Tibial nerve (tissue), 4 donors: ENCODE measurements around the gene ATP1B1. TPM values are rescaled to one million over a fixed set of nuclear protein-coding genes. Genes with fewer than 3 reads are reported as not detected.

Source experiments
- DNase-seq, 2 donors: peaks; one replicate each; pipeline ENCODE4 v3.0.0-alpha.2; 2019; ENCODE audit warnings: low spot score in 2 of 2
- H3K27ac ChIP-seq, 4 donors: fragments of 200-600 bp; sonication (generic) in 3 of 4; one replicate each; pipeline ENCODE4 v1.5.1; 2017 to 2019; ENCODE audit warnings: mild to moderate bottlenecking in 1 of 4
- H3K27me3 ChIP-seq, 2 donors: fragments of 200-600 bp; sonication (generic) in 1 of 2; one replicate each; pipeline versions ENCODE4 v1.5.1 to v1.6.0; 2017 to 2019
- H3K36me3 ChIP-seq, 3 donors: fragments of 200-600 bp; sonication (generic); one replicate each; pipeline ENCODE4 v1.5.1; 2018 to 2019
- H3K4me1 ChIP-seq, 4 donors: fragments of 200-600 bp; sonication (generic) in 3 of 4; one replicate each; pipeline ENCODE4 v1.5.1; 2017 to 2019
- H3K4me3 ChIP-seq, 4 donors: fragments of 200-600 bp; sonication (generic) in 3 of 4; one replicate each; pipeline ENCODE4 v1.5.1; 2017 to 2019; ENCODE audit warnings: mild to moderate bottlenecking in 1 of 4, moderate library complexity in 1 of 4
- H3K9me3 ChIP-seq, 4 donors: fragments of 200-600 bp; sonication (generic) in 3 of 4; one replicate each; pipeline ENCODE4 v1.5.1; 2017 to 2019
- CTCF ChIP-seq, 5 experiments: fragments of 200-600 bp in 3 of 5; fragments of 450-650 bp in 2 of 5; sonication (generic) in 3 of 5; IDR thresholded peaks; one replicate each; pipeline ENCODE4 v1.5.1; 2016 to 2019; ENCODE audit warnings: antibody characterized with exemption in 5 of 5, mild to moderate bottlenecking in 3 of 5, moderate library complexity in 2 of 5
- EP300 ChIP-seq, 2 donors: sonication (generic); formaldehyde crosslinking; IDR thresholded peaks; one replicate each; pipeline ENCODE4 v1.6.1; 2017; ENCODE audit warnings: antibody characterized with exemption in 2 of 2, mild to moderate bottlenecking in 1 of 2
- POLR2A ChIP-seq, 2 donors: fragments of 450-650 bp; IDR thresholded peaks; one replicate each; pipeline ENCODE4 v1.6.1; 2017; ENCODE audit warnings: antibody characterized with exemption in 2 of 2, mild to moderate bottlenecking in 2 of 2, moderate library complexity in 2 of 2
- WGBS, 2 donors: methylation state at CpG; one replicate each; pipeline ENCODE4 v1.1.5; 2018; 5-methylcytosine and 5-hydroxymethylcytosine counted together
- total RNA-seq, 4 donors: library from RNA; depleted of rRNA; stranded (reverse); fragments of >200 nt; gene quantifications; one replicate each; pipeline ENCODE4 v1.1.0, GENCODE V29; 2016

The ATP1B1 gene
- total RNA-seq, 4 donors from 2014 or later: 6.0 to 21.9 (median 12.2) TPM

DNA sequence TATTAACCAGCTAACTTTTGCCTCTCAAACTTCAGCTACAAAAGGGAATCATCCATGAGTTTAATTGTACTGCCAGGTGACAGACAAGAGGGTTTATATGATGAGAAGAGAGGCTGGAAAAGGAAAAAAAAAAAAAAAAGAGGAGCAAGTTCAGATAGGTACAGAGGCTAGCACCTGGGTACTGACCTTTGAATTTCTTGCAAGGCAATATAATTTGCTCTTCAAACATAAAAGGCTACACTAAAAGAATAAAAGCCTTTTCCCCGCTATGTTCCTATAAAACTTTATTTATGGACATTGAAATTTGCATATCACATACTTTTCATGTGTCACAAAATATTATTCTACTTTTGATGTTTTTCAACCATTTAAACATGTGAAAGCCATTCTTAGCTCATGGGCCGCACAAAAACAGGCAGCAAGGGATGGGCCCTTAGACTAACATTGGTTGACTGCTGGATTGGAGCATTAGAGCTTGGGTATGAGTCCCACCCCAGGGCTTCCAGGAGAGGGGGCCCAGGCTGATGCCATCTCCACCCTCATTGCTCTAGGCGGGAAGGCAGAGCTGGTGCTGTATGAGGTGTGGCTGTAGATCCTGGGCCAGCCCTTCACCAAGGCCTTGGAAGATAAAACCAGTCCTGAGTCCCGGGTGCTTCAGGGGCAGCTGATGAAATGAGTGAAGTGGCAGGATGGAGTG is 44.3 kb downstream of the ATP1B1 start:
- Histone ChIP-seq H3K9me3 (no peaks in the 10 kb centered on the region), H3K36me3 (no peaks in the 10 kb centered on the region), H3K27ac (no peak overlapping the region), H3K27me3 (no peaks in the 10 kb centered on the region), H3K4me3 (no peak overlapping the region), H3K4me1 (no peaks in the 10 kb centered on the region)
- no peak for DNase-seq
- no peak for TF ChIP-seq EP300 (IDR thresholded peaks at IDR 0.05)
- no peak for TF ChIP-seq POLR2A (IDR thresholded peaks at IDR 0.05)
- no peak for TF ChIP-seq CTCF (IDR thresholded peaks at IDR 0.05)
- 72 to 92% methylated on average over 4 of the region's 4 CpGs for WGBS, 2 donors

DNA sequence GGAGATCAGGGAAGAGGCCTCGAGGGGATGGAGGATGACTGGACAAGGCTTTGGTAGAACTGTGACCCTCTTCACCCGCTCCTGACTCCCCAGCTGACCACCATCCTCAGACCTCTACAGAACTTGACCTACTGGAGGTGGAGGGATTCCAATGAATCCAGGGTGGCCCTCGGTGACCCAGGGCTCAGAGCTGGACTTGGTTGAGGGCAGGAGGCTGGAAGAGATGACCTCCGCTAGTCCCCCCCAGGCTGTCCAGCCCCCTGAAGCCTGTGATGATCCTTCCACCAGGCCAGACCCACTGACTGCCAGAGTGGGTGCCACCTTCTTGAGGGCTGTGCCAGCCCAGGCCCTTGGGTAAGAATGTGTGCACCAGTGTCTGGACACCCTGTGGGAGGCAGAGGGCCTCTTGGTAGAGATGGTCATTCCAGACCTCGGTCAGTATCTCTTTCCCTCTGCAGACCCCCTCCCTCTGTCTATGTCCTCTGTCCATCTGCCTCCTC is 44.9 kb downstream of the ATP1B1 start:
- no peaks in the 10 kb centered on the region for H3K4me1 ChIP-seq
- WGBS, 2 donors: 91 to 95% methylated on average over 5 of the region's 5 CpGs
- no peaks in the 10 kb centered on the region for H3K27me3 ChIP-seq
- no peaks in the 10 kb centered on the region for H3K9me3 ChIP-seq
- H3K27ac ChIP-seq: no peak overlapping the region
- DNase-seq: no peak
- no peak for TF ChIP-seq CTCF (IDR thresholded peaks at IDR 0.05)
- no peak for TF ChIP-seq EP300 (IDR thresholded peaks at IDR 0.05)
- TF ChIP-seq POLR2A (IDR thresholded peaks at IDR 0.05): no peak
- no peak overlapping the region for H3K4me3 ChIP-seq
- no peaks in the 10 kb centered on the region for H3K36me3 ChIP-seq

- Histone ChIP-seq H3K27ac (no peak overlapping the region), H3K36me3 (peaks cover 0 to 6% (median 0%) of the 10 kb centered on the region in 3 donors), H3K9me3 (no peaks in the 10 kb centered on the region), H3K27me3 (no peaks in the 10 kb centered on the region), H3K4me1 (no peaks in the 10 kb centered on the region), H3K4me3 (no peak overlapping the region)
- no peak for TF ChIP-seq POLR2A (IDR thresholded peaks at IDR 0.05)
- no peak for TF ChIP-seq EP300 (IDR thresholded peaks at IDR 0.05)
- no peak for TF ChIP-seq CTCF (IDR thresholded peaks at IDR 0.05)
- no peak for DNase-seq
- 93 to 100% methylated on average over 1 of the region's 1 CpG for WGBS, 2 donors
These were observed 49.2 kb downstream of the ATP1B1 start for GRCh38 chr1:169155675-169156074.

DNA sequence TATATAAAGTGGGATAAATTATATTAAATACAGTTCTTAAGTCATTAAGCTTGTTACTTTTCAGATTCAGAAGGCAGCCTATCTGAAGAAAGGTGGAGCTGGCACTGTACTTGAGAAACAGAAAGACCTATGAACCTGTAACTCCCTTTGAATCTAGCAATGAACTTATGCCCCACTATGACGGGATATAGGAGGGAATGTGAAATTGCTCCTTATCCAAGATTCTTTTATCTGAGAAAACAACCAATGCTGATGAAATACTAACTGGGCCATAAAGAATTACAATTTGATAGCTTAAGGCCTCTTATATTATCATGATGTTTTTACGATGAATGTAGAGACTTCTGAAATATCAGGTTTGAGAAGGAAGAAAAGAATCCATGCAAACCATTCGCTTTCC is 50.1 kb downstream of the ATP1B1 start:
- no peaks in the 10 kb centered on the region for H3K27me3 ChIP-seq
- TF ChIP-seq CTCF (IDR thresholded peaks at IDR 0.05): no peak
- no peak for TF ChIP-seq EP300 (IDR thresholded peaks at IDR 0.05)
- no peak for TF ChIP-seq POLR2A (IDR thresholded peaks at IDR 0.05)
- no peaks in the 10 kb centered on the region for H3K9me3 ChIP-seq
- no peaks in the 10 kb centered on the region for H3K4me1 ChIP-seq
- no peak overlapping the region for H3K27ac ChIP-seq
- peaks cover 0 to 6% (median 0%) of the 10 kb centered on the region in 3 donors for H3K36me3 ChIP-seq
- WGBS, 2 donors: 61 to 89% methylated on average over 3 of the region's 3 CpGs
- H3K4me3 ChIP-seq: no peak overlapping the region
- DNase-seq: no peak

GRCh38 chr1:169160845-169161495 is 54.5 kb downstream of the ATP1B1 start:
- Histone ChIP-seq H3K36me3 (peaks cover 0 to 6% (median 0%) of the 10 kb centered on the region in 3 donors), H3K27me3 (no peaks in the 10 kb centered on the region), H3K4me3 (no peak overlapping the region), H3K9me3 (no peaks in the 10 kb centered on the region), H3K27ac (no peak overlapping the region), H3K4me1 (no peaks in the 10 kb centered on the region)
- 81 to 87% methylated on average over 3 of the region's 3 CpGs for WGBS, 2 donors
- no peak for DNase-seq
- TF ChIP-seq CTCF (IDR thresholded peaks at IDR 0.05) (no peak), EP300 (IDR thresholded peaks at IDR 0.05) (no peak), POLR2A (IDR thresholded peaks at IDR 0.05) (no peak)
